Muscle of arm (tissue), 12 donors: ENCODE results near the gene TTC16. TPM values are rescaled to one million over a fixed set of nuclear protein-coding genes. Genes with fewer than 3 reads are reported as not detected.
"Not testable (repeated sequence)": the region's sequence is repeated elsewhere in the genome, so short reads cannot be mapped to it uniquely, and the experiment has no call there.

Experiments used
- DNase-seq: peaks from one replicate; pipeline ENCODE4 v3.0.0-alpha.2; 2013
- polyA plus RNA-seq, 12 donors: library from polyadenylated mRNA; unstranded; fragments of 120-200 nt; gene quantifications; one replicate each; pipeline ENCODE4 v1.2.1, GENCODE V29; 2013; ENCODE audit not compliant: insufficient read length in 12 of 12

The TTC16 gene
- polyA plus RNA-seq, 12 donors = 0.03 to 0.17 (median 0.05) TPM; not detected in 7

DNA sequence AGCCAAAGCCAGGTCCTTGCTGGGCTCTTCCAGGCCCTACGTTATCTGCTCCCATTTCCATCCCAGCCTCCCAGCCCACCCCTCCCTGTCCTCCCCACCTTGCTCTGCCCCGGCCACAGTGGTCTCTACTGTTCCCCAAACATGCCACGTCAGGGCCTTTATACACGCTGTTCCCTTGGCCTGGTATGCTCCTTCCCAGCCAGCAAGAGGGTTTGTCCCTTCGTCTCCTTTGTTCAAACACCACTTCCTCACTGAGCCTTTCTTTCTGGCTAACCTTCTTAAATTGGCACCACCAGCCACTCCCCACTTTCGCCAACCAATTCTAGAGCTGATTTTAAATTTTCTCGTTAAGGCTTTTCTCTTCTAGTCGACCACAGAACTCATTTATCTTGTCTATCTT, 52.8 kb downstream of the TTC16 start:
- DNase-seq = no peak

DNA sequence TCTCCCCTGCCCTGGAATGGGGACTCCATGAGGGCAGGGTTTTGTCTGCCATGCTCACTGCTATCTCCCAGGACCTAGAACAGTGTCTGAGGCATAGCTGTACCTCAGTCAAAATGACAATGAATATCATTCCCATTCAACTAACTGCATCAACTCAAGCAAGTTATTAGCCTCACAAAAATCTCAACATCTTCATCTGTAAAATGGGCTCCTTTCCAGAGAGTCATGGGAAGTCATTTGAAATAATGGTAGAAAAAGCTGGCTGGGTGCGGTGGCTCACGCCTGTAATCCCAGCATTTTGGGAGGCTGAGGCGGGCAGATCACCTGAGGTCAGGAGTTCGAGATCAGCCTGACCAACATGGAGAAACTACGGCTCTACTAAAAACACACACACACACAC, 53.2 kb downstream of the TTC16 start:
- no peak for DNase-seq

DNA sequence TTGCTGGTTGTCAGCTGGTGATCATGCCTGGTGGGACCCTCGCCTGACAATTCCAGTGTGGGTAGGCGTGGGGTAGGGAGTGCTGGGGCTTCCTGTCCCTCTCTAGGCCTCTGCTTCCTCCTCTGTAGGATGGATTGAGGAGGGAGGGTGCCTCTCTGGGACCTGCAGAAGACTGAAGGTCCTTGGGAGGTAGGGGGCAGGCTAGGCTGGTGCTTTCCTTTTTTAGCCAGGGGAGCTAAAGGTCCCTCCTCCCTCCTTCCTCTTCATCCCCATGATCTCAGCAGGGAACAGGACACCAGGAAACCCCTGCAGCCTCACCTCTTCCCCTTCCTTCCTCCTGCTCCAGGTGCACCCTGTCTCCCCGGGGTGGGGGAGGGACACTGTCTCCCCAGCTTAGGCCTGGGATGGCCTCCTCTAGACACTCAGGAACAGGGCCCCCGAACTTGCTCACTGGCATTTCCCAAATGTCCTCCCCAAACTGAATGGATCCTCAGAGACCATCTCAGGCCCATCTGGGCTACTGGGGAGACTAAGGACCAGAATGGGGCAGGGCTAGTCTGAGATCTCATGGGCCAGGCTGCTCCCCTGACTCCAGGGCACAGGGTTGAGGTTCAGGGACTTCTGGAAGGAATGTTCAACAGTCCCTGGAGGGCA, 54.2 kb downstream of the TTC16 start:
- DNase-seq = no peak

DNA sequence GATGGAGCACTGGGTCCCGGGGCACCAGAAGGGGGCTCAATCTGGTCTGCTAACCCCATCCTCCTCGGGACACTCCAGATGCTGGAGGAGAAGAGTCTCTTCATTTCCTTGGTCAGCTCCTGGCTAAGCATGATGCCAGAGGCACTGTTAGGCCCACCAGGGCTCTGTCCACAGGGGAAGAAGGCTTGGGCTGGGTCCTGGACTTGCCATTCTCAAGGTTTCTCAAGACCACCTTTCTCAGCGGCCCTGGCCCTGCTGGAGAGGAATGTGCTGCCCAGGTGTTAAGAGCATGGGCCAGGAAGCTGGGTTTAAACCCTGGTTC, 54.7 kb downstream of the TTC16 start:
- no peak for DNase-seq

DNA sequence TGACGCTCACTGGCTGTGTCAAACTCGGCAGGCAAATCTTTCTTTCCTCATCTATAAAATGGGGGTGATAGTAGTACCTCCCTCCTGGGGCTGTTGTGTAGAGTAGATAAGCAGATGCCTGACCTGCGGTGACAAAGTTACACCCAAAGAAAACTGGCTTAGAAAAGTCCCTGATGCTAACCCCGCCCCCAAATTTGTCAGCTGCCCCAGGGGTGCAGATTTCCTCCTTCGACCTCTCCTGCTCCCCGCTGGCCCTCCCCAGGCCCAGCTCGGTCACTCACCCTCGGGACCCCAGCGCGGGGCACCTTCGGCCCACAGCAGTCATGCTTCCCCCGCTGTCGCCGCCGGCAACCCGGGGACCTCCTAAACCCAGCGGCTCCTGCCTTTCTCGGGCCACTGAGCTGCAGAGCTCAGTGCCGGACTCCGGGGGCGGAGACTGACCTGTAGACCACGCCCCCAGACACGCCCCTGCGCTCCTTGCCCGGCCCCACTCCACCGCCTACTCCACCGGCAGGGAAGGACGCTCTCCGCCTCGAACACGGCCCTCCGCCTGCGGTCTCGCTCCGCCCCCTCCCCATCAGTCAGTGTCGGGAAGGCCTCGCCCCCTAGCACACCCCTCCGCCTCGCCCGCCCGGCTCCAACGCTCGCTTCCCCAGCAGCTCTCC, 55.2 kb downstream of the TTC16 start:
- DNase-seq = peak; percentile 95

DNA sequence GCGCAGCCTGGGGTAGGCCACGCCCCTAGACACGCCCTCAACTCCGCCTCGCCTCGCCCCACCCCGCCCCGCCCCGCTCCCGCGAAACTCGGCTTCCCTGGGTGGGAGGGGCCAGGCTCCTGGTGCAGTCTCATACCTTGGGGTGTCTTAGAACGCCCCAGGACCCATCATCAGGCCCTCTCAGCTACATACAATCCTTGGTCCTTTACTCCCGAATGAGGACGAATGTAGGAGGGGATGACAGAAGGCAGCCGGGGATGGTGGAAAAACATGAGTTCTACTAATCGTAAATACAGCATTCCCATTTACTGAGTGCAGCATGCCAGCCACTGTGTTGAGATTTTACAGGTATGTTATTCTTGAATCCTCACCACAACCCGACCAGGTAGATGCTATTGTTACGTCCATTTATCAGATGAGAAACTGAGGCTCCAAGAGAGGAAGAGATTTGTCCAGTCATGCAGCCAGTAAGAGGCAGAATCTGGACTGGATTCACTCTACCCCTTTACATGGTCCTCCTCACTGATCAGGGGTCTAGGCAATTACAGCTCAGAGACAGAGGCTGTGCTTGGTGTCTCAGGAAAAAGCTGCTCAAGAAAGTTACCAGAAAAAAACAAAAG, 55.8 kb downstream of the TTC16 start:
- no peak for DNase-seq

DNA sequence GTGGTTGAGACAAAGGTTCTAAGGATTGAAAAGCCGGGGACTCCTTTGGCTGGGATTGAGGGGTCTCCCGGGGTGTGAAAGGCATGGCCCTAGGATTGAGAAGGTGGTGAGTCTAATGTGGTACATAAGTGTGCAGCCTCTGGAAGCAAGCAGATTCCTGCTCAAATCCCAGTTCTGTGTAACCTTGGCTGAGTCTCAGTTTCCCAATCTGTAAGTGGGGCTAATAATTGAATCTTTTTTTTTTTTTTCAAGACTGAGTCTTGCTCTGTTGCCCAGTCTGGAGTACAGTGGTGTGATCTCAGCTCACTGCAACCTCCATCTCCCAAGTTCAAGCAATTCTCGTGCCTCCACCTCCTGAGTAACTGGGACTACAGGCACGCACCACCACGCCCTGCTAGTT, 56.7 kb downstream of the TTC16 start:
- no peak for DNase-seq

DNA sequence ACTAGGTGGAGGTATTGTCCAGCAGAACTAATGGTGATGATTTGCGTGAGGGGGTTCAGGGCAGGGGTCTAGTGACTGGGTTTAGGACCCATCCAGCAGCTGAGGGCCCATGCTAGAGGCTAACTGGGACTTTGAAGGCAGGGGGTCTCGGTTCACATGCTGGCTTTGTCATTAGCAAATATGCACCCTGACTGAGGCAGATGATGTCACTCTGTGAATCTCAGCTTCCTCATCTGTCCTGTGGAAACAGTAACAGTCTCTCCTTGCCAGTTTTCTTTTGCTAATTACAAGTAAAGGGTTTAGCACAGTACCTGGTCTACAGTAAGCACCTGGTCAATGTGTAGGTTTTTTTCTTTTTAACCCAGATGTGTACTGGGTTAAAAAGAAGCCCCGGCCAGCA, 57.4 kb downstream of the TTC16 start:
- no peak for DNase-seq

DNA sequence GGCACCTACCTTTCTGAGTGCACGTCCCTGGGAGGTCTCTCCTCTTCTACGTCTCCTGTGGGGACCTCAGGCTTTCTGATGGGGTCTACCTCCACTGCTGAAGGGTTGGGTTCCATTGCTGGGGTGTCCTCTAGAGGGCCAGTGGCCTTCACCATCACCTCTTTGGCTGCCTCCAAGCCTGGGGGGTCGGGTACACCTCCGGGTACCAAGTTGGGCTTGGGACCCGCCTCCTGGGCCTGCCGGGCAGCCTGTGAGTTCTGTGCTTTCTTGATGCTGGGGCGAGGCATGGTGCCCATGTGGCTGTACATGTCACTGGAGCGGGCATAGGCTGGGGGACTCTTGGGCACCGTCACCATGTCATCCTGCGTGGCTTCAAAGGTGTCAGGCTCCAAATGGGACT, 58.1 kb downstream of the TTC16 start:
- no peak for DNase-seq

DNA sequence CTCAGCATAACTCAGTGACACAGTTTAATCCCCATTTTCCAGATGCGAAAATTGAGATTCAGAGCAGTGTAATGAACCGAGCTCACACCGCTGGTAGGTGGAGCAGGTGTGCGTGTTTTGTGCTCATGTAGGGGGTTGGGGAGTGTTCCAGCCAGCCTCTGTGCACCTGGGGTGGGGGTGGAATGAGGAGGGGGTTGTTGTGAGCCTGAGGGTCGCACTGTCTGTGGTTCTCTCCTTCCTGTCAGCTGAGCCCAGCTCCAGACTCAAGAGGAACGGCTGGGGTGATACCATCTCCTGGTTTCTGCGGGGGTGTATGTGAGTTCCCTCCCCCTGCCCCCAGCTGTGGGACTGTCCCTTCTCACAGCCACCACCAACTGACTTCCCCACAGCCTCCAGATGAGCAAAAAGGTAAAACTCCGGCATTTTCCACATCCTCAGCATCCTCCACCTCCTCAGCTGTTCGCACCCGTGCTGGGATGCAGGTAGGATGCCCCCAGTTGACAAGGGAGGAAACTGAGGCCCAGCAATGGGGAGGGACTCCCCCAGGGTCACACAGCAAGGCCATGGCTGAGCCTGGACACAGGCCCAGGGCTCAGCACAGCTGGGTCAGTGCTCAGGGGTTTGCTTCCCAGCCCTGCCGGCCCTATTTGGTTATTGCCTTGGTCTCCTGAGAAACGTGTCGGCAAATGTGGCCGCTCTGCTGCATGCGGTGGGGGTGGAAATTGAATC, 60.5 kb downstream of the TTC16 start:
- no peak for DNase-seq

DNA sequence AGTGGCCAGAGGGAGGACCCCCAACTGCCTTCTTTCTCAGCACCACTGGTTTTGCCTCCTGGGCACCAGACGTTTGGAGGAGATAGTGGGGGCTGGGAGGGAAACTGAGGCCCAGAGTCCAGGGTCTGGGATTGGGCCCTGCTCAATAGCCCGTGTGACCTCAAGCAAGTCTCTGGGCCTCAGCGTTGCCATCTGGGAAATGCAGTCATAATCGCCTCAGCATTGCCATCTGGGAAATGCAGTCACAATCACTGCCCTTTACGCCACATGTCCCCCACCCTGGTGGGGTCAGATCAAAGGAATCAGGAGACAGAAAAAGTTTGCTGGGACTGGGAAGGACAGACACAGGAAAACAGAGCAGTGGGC, 61.0 kb downstream of the TTC16 start:
- DNase-seq = no peak

DNA sequence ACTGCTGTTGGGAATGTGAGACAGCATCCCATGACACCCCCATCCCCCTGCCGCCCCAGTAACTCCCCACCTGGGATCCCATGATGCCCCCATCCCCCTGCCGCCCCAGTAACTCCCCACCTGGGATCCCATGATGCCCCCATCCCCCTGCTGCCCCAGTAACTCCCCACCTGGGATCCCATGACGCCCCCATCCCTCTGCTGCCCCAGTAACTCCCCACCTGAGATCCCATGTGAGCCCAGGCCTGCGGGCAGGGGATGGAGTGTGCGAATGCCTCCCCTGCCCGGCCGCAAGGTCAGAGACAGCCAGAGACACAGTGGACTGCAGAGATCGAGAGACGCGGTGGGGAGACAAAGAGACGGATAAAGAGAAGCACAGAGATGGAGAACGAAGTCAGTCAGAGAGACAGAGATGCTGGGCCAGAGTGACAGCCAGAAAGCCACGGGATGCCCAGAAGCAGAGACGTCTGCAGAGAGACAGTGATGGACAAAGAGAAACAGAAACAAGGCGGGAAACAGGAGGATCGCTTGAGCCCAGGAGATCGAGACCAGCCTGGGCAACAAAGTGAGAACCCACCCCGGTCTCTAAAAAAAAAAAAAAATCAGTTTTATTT, 61.6 kb downstream of the TTC16 start:
- no peak for DNase-seq

DNA sequence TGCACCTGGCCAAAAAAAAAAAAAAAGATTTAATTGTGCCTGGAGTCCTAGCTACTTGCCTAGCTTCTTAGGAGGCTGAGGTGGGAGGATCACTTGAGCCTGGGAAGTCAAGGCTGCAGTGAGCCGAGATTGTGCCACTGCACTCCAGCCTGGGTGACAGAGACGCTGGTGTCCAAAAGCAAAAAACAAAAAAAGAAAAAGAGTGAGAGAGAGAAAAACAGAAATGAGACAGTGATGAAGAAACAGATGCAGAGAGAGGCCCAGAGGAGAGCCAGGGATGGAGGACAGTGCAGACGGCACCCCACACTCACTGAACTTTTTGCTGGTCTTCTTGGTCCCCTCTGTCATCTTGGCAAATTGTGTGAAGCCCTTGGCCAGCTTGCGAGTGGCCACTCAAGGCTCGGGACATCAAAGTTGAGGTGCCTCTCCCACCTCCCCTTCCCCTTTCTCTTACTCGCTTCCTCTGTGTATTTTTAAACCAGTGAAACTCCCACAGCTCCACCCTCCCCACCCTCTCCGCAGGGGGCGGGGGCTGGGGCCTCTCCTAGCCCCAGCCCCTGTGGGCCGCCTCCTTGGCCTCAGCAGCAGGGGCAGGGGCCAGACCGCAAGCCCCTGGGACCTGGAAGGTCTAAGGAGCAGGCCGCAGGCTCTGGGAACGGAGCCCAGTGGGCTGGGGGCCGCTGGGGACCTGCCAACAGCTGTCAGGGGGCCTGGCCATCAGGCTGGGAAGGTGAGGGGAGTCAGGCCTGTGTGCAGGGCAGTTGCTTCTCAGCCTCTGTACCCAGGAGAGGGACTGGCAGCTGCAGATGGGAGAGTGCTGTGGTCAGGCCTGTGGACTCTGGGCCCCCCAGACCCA, 62.6 kb downstream of the TTC16 start, which contains the start of gene SH2D3C:
Gene SH2D3C (minus strand): TSS at position 387 of the 856 bp plus-strand sequence. CDS start 39 bp downstream, at position 348.
- DNase-seq = no peak

DNA sequence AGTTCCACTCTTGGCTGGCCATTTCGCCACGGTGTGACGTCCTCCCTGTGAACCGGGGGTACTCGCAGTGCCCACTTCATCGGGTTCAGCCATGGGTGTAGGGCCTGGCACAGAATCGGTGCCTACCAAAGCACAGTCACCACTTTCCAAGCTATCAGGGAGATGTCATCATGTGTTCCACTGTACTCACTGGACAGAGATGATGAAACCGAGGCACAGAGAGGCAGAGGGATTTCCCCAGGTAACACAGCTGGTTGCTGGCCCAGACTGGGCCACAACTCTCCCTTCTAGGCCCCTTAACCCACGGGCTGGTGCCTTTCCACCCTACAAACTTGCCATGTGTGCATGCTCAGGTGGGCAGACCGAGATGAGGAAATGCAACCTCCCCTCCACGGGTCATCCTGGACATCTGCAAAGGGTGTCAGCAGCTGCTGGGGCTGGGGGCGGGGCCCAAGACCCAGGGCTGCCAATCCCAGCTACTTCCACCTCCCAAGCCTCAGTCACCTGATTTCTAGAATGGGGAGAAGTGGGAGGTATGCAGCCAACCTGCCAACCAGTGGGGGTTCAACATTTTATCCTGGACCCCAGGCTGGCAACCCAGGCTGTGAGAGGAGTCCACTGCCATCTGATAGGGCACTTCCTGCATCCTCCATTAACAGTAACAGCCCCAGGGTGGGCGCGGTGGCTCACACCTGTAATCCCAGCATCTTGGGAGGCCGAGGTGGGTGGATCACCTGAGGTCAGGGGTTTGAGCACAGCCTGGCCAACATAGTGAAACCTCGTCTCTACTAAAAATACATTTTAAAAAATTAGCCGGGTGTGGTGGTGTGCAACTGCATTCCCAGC, 63.5 kb downstream of the TTC16 start:
- DNase-seq = no peak

DNA sequence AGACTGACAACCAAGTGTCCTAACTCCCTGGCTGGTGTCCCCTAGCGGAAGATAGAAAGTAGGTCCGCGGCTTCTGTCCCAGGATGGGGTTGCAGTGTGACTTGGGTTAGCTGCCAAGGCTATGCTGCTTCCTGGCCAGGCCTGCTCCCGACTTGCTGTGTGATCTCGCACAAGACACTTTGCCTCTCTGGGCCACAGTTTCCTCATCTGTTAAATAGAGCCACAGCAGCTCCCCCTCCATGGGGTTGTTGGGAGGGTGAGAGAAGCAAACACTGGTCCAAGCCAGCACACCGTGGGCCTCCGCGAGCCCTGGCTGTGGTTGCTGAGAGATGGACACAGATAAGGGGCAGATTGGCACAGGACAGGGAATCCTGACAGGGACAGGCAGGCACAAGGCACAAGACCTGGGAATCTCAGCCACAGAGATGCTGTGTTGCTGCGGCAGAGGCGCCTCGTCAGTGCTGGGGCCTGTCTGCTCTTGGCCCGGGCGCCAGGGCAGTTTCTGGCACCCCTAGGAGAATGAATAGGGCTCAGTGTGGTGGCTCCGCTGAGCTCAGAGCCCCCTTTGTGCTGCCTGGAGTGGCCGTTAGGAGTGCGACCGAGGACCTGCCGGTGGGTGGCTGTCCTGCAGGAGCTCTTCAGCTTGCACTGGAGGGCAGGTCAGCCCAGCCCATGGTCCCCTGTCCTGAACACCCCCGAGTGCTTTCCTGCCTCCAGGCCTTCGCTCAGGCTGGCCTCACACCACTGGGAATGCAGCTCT, 64.4 kb downstream of the TTC16 start:
- no peak for DNase-seq

DNA sequence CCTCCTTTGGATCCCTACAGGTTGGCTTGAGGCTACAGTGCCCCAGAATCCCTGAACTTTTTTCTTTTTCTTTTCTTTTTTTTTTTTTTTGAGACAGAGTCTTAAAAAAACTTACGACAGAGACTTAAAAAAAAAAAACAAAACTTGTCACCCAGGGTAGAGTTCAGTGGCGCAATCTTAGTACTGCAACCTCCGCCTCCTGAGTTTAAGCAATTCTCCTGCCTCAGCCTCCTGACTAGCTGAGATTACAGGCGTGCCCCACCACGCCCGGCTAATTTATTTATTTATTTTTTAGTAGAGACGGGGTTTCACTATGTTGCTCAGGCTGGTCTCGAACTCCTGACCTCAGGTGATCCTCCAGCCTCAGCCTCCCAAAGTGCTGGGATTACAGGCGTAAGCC, 65.0 kb downstream of the TTC16 start:
- DNase-seq = not testable (repeated sequence)
